ENCODE measurements around the gene IL1RAPL1. TPM values are rescaled to one million over a fixed set of nuclear protein-coding genes. Genes with fewer than 3 reads are reported as not detected.

The IL1RAPL1 gene
- total RNA-seq, 2 experiments from 2014 or later, result not detected

DNA sequence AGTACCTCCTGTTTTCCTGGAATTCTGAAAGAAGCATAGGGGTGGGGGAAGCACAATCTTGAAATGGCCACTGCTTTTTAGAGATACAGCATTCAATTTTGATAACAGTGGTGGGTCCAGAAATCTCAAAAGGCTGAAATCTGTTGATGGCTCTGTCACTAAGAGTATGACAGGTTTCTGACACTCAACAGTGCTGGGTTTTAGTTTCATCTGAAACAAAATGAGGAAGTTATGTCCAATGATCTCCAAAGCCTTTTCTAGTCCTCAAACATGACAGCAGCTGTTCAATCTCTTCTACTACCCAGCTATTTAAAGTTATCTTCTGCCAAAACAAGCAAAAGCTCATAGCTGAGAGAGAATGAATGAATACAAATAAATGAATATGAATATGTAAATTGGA is 110.5 kb downstream of the IL1RAPL1 start:
- no peaks in the 10 kb centered on the region for H3K9me3 Mint-ChIP-seq
- intact Hi-C loops (cut with micrococcal nuclease), result no loop called here
- CTCF ChIA-PET, result no interaction called here
- TF ChIP-seq, protein P1, sequence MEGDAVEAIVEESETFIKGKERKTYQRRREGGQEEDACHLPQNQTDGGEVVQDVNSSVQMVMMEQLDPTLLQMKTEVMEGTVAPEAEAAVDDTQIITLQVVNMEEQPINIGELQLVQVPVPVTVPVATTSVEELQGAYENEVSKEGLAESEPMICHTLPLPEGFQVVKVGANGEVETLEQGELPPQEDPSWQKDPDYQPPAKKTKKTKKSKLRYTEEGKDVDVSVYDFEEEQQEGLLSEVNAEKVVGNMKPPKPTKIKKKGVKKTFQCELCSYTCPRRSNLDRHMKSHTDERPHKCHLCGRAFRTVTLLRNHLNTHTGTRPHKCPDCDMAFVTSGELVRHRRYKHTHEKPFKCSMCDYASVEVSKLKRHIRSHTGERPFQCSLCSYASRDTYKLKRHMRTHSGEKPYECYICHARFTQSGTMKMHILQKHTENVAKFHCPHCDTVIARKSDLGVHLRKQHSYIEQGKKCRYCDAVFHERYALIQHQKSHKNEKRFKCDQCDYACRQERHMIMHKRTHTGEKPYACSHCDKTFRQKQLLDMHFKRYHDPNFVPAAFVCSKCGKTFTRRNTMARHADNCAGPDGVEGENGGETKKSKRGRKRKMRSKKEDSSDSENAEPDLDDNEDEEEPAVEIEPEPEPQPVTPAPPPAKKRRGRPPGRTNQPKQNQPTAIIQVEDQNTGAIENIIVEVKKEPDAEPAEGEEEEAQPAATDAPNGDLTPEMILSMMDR (IDR thresholded peaks at IDR 0.05), result no peak
- POLR2A ChIA-PET, result no interaction called here
- H3K27ac Mint-ChIP-seq, result no peak overlapping the region
- no peaks in the 10 kb centered on the region for H3K36me3 Mint-ChIP-seq (ENCODE audit: low read depth)
- DNase-seq, result no peak
- no peak overlapping the region for H3K4me3 Mint-ChIP-seq
- ATAC-seq, result no peak
- H3K27me3 Mint-ChIP-seq, result no peaks in the 10 kb centered on the region
- H3K4me1 Mint-ChIP-seq (ENCODE audit: low read depth), result no peaks in the 10 kb centered on the region

DNA sequence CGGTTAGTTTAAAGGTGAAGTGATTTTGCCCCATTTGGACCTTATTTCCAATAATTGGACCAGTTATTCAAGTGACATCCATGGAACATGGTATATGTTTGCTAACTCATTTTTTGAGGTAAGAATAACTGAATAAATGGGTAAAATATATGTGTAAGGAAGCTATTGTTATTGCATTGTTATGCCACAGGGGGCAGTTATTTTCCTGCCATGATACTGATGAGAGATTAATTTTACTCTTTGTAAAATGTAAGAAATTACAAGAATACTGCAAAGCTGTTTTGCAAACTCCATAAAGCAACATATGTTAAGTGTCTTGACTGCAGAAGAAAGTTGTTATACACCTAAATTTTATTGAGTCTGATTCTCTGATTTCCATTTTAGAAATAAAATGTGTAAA is 114.0 kb downstream of the IL1RAPL1 start:
- ChIA-PET POLR2A (no interaction called here), CTCF (no interaction called here)
- intact Hi-C loops (cut with micrococcal nuclease), result no loop called here
- no peak for ATAC-seq
- Mint-ChIP-seq H3K4me3 (no peak overlapping the region), H3K27ac (no peak overlapping the region), H3K4me1 (ENCODE audit: low read depth) (no peaks in the 10 kb centered on the region), H3K36me3 (ENCODE audit: low read depth) (no peaks in the 10 kb centered on the region), H3K9me3 (no peaks in the 10 kb centered on the region), H3K27me3 (no peaks in the 10 kb centered on the region)
- DNase-seq, result no peak
- TF ChIP-seq, protein P1 (IDR thresholded peaks at IDR 0.05), result no peak

DNA sequence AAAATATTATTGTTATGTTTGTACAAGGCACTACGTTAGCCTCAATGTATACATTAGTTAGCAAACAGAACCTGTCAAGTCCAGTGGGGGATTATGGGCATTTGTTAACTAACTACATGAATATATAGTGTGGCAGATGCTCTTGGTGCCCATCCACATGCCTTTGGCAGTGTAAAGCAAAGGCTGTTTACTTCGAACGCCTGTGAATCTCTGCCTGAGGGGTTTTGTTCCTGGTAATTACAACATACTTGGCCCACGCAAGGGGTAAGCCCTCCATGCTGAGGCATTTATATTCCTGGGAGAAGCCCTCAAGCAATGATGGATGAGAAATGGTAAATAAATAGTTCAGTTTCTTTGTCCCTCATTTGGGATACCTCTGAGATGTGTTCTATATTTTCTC is 119.7 kb downstream of the IL1RAPL1 start:
- ATAC-seq (no peak), DNase-seq (no peak)
- Mint-ChIP-seq H3K4me1 (ENCODE audit: low read depth) (no peaks in the 10 kb centered on the region), H3K27ac (no peak overlapping the region), H3K27me3 (no peaks in the 10 kb centered on the region), H3K36me3 (ENCODE audit: low read depth) (no peaks in the 10 kb centered on the region), H3K4me3 (no peak overlapping the region), H3K9me3 (no peaks in the 10 kb centered on the region)
- TF ChIP-seq, protein P1 (IDR thresholded peaks at IDR 0.05), result no peak
- intact Hi-C loops (cut with micrococcal nuclease), result no loop called here
- ChIA-PET CTCF (no interaction called here), POLR2A (no interaction called here)

DNA sequence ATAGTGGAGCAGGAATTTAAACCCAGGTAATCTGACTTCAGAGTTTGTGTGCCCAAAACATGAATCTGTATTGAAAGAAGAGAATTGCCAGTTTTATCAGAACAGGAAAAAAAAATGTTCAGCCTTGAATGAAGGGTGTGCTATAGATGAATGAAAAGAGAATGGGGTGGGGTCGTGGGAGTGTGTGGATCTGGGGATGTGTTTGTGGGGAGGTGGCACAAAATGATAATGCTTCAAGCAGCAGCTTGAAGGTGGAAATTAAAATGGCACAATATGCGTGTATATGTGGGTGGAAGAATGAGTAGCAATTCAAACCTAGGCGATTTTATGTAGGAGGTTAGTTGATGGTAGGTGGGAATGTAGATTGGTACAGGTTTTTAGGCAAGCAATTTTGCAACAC is 122.2 kb downstream of the IL1RAPL1 start:
- DNase-seq, result no peak
- Mint-ChIP-seq H3K27ac (no peak overlapping the region), H3K4me1 (ENCODE audit: low read depth) (no peaks in the 10 kb centered on the region), H3K4me3 (no peak overlapping the region), H3K9me3 (no peaks in the 10 kb centered on the region), H3K27me3 (no peaks in the 10 kb centered on the region), H3K36me3 (ENCODE audit: low read depth) (no peaks in the 10 kb centered on the region)
- POLR2A ChIA-PET, result no interaction called here
- no peak for ATAC-seq
- CTCF ChIA-PET, result no interaction called here
- TF ChIP-seq, protein P1 (IDR thresholded peaks at IDR 0.05), result no peak
- intact Hi-C loops (cut with micrococcal nuclease), result no loop called here

DNA sequence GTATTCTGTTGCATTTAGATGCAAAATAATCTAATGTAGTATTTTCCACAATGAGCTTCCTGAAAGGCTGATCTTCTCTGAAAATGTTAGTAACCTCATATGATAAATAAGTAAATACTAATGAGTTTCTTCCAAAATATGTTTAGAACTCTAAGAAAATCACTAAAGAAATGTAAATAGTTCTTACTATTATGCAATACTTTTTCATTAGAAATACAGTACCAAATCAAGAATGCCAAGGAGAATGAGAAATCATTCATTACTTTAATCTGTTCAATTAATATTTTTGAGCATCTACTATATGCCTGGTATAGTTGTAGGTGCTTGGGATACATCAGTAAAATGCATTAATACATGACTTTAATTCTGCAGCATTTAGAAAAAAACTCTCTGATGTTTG is 130.6 kb downstream of the IL1RAPL1 start:
- H3K27ac Mint-ChIP-seq, result no peak overlapping the region
- H3K4me3 Mint-ChIP-seq, result no peak overlapping the region
- no peaks in the 10 kb centered on the region for H3K36me3 Mint-ChIP-seq (ENCODE audit: low read depth)
- no peaks in the 10 kb centered on the region for H3K27me3 Mint-ChIP-seq
- TF ChIP-seq, protein P1 (IDR thresholded peaks at IDR 0.05), result no peak
- ChIA-PET POLR2A (no interaction called here), CTCF (interaction anchor here (0.6 kb wide), 1 partner anchor 38 kb away, joined by 3 read pairs; no protein-coding TSS in a partner anchor)
- ATAC-seq (no peak), DNase-seq (no peak)
- no peaks in the 10 kb centered on the region for H3K4me1 Mint-ChIP-seq (ENCODE audit: low read depth)
- no peaks in the 10 kb centered on the region for H3K9me3 Mint-ChIP-seq
- intact Hi-C loops (cut with micrococcal nuclease), result no loop called here

Data from activated CD8-positive, alpha-beta T cell treated with anti-CD3 and anti-CD28 coated beads for 36 hours (primary cell).